Islet precursor cell (in vitro differentiated cells): Measurements from ENCODE around the gene NDFIP2.
A peak's percentile ranks its signal among the peaks of the same experiment; 100 is the strongest.
"Not testable (repeated sequence)": the region's sequence is repeated elsewhere in the genome, so short reads cannot be mapped to it uniquely, and the experiment has no call there.

Experiments used
- DNase-seq: peaks from one replicate; pipeline ENCODE4 v3.0.0-alpha.2; 2018

The NDFIP2 gene

DNA sequence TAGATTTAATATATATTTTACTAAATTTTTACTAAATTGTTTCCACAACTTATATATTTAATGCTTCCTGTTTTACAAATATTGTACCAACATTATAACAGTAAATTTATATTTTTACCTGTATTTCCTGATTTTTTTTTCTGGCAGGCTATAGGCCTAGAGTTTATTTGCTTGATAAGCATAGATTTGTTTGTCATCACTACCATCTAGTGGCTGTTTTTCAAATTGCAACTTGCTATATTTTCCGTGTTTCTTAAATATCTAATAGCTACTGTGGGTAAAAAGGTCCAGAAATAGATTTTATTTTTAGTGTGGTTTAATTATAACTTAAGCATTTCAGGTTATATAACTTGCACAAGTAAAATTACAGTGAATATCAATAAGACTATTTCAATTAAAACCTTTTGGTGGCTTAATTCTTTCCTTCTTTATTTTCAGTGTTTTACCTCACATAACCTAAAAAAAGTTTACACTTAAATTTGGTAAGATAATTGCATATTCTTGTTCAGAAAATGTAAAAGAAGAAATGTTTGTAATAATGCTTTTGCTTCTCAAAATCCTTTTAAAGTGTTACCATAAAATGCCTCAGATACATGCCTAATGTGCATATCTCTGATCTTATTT, 60.6 kb downstream of the NDFIP2 start:
- DNase-seq, result no peak

DNA sequence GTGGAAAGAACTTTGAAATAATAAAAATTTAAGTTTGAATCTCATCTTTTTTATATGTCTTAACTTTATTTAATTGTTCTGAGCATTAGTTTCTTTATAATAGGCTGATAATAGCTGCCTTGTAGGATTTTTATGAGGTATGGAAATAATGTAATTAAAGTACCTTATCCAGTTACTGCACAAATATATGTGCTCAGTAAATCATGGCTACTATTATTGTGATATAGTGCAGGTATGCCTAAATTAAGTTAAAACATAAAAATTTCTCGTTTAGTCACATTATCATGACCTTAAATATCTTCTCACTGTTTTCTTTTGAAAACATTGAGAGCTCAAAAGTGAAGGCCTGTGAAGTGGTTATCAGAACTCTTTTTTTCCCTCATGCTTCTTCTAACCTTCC, 62.9 kb downstream of the NDFIP2 start:
- DNase-seq, result no peak

DNA sequence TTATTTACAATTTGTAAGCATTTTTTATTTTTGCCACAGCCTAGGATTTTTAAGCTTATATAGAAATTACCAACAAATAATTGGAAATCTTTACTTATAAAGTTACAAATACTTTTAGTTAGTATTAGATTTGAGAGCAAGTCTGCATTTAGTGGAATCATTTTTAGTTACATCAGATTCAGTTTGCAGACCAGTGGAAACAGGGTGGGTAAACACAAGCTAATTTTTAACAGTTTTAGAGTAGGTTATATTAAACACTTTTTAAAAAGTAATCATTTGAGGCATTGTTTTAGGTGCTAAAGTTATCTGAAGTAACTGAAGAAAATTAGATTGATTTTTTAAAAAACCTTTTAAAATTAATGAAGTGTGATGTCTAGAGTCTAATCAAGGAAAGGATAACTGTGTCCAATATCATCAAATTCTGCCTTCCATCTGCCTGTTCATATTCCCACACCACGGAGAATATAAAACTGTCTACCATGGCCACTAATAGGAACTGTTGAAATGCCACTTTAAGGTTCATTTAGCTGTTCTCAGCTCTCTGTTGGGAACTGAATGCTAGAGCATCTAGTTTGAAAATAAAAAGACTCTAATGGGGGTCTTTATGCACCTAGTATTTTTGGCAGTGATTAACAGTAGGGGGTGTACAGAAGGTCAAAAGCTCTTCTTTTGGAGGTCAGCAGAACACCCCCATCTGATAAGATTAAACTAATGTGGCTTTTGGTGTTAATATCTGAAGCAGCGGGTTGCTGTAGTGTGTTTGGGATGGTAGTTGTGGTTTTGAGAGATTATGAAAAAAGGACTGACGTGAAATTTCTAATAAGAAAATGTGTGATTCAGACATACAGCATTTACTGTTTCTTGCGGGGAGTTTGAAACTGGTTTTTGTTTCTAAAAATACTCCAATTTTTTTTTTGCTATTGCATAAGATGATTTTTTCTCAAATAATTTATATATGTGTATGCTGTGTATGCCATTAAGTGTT, 66.5 kb downstream of the NDFIP2 start:
- DNase-seq, result no peak

DNA sequence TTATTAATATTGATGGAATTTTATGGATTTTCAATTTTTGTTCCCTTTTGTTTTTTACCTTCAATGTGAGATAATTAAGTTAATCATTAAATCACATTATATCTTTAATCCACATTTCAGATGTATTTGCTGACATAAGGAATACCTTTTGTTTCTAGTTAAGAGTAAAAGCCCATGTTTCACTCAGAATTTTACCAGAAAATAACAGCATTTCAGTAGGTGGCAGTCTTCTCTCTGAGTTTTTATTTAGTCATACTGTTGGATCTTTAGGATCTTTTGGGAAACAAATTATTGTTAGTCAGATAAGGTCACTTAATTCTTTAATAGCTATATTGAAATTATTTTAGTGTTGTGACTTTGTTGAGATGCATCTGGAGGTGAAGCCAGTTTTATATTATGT, 67.9 kb downstream of the NDFIP2 start:
- DNase-seq, result no peak

DNA sequence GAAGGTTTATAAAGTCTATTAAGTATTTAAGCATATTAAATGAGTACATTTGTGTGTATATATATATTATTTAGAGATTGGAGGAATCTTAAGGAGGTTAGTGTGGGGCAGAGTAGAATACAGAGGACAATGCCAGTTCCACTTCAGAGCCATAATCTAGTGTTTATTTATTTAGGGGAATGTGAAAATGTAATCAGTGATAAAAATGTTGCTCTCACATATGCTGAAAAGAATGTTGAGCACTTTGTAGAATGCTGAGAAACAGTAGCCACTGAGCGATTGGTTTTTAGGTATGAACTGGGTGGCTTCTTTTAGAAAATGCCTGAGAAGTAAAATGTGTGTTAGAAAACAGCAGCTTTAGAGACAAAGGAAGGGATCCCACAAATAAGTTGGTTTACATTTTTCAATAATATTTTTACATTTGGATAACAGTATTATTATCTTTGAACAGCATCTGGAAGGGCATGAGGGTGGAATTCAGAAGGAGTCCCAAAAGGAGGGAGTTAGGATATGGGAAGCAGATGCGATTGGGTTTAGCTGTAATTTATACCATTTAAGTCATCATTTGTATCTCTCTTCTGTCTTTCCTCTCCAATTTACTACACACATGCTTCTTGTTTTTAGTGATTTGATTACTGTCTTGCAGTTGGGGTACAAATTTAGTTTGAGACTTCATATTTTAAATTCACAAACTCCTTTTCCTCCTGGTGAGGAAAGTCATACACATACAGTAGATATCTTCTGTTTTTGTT, 68.6 kb downstream of the NDFIP2 start:
- DNase-seq, result no peak

DNA sequence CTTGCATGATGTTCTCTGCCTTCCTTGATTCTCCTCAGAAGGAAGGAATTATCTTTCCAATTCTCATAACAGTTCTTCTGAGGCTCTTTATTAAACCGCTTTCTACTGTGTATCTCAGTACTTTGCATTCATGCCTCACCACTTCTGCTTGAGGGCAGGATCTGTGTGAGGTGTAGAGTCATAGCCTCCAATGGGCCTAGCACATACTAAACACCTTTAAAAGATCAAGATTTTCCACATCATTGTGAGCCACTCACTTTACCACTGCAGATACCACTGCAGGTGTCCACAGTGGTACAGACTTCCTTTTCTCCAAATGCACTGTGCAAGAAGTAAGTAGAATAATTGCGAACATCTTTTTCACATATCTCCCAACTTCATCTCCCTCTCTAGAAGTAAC, 76.7 kb downstream of the NDFIP2 start:
- no peak for DNase-seq

DNA sequence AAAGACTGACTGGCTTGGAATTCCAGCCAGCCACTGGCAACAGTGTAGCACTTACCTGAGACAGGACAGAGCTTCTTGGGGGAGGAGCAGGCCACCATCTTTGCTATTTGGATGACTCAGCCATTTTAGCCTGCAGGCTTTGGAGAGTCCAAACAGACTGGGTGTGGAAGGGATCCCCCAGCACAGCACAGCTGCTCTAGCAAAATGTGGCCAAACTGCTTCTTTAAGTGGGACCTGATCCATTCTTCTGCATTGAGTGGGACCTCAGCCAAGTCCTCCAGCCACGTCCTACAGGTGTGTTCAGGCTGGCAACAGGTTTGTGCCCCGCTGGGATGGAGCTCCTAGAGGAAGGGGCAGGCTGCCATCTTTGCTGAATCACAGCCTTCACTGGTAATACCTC, 80.0 kb downstream of the NDFIP2 start:
- DNase-seq, result peak; percentile 65

DNA sequence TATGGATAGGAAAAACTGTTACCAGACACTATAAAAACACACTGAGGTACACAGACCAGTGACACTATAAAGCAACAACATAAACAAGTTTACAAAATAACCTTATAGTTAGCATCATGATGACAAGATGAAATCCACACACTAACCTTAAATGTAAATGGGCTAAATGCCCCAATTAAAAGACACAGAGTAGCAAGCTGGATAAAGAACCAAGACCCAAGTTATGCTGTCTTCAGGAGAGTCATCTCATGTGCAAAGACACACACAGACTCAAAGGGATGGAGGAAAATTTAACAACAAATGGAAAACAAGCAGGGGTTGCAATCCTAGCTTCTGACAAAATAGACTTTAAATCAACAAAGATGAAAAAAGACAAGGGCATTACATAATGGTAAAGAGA, 81.6 kb downstream of the NDFIP2 start:
- DNase-seq, result no peak

DNA sequence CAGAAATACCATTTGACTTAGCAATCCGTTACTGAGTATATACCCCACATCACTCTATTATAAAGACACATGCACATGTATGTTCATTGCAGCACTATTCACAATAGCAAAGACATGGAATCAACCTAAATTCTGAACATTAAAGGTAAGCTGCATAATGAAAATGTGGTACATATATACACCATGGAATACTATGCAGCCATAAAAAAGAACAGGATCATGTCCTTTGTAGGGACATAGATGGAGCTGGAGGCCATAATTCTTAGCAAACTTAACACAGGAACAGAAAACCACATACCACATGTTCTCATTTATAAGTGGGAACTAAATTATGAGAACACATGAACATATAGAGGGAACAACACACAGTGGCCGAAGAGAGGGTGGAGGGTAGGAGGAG, 85.2 kb downstream of the NDFIP2 start:
- DNase-seq, result no peak

DNA sequence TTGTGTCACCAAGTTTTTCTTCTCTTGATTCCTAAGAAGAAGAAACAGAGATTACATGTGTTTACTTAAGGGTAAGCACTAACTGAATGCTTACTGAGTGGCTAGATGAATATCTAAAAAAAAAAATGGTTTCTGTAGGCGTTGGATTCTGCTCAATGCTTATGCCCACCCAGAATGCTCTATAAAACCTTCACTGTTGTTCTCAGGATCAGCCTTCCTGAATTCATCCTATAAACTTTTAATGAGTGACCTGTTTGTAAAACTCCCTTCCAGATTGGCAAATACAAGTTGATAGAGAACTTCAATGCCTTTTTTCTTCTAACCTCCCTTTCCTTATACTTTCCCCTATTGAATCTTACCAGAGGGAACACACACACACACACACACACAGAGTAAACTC, 90.2 kb downstream of the NDFIP2 start:
- DNase-seq, result no peak

DNA sequence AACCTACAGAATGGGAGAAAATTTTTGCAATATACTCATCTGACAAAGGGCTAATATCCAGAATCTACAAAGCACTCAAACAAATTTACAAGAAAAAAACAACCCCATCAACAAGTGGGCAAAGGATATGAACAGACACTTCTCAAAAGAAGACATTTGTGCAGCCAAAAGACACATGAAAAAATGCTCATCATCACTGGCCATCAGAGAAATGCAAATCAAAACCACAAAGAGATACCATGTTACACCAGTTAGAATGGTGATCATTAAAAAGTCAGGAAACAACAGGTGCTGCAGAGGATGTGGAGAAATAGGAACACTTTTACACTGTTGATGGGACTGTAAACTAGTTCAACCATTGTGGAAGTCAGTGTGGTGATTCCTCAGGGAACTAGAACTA, 92.9 kb downstream of the NDFIP2 start:
- DNase-seq, result not testable (repeated sequence)

DNA sequence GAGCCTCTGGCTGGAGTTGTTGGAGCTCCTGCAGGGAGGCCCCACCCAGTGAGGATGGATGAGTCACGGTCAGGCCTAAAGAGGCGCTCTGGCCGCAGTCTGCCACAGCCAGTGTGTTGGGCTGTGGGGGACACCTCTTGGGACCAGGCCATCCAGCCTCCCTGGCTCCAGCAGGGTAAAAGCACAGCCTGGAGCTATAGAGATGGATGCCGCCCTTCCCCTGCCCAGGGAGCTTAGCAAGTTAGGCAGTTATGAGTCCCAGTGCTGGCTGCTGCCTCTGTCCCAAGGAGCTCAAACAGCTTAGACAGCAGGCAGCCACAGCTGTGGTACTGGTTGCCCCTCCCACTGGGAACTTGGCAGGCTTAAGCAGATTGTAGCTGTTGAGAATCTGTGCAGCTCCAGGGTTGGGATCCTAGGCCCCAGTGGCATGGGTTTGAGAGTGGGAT, 100.9 kb downstream of the NDFIP2 start:
- peak; percentile 86 for DNase-seq

DNA sequence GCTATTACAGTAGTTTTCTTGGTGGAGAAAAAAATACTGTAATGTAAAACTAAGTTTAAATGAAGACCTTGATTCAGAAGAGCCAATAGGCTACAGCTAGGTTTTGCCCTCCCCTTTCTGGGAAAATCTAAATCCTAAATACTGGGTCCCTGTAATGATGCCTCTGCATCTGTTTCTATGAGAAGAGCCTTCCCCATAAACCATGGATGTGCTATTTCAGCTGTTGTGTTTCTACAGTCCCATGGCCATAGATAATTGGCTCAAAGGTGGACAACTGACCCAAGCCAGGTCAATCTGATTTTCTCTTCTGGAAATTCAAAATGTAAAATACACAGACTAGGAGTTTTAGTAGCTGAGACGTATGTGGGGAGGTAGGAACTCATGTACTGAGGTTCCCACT, 101.9 kb downstream of the NDFIP2 start:
- no peak for DNase-seq

DNA sequence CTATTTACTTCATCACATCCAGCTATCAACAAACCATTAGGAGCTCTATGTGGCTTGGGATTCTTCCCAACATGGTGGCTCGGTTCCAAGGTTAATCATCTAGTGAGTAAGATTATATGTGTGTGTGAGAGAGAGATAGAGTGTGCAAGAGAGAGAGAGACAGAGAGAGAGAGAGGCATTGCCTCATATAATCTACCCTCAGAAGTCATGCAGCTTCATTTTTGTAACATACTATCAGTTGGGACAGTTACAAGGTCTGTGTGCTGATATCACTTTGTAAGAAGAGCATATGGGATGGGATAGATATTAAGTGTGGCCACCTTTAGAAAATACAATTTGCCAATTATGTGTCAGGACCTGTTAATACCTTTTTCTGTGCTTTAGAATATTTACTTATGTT, 104.1 kb downstream of the NDFIP2 start:
- no peak for DNase-seq

DNA sequence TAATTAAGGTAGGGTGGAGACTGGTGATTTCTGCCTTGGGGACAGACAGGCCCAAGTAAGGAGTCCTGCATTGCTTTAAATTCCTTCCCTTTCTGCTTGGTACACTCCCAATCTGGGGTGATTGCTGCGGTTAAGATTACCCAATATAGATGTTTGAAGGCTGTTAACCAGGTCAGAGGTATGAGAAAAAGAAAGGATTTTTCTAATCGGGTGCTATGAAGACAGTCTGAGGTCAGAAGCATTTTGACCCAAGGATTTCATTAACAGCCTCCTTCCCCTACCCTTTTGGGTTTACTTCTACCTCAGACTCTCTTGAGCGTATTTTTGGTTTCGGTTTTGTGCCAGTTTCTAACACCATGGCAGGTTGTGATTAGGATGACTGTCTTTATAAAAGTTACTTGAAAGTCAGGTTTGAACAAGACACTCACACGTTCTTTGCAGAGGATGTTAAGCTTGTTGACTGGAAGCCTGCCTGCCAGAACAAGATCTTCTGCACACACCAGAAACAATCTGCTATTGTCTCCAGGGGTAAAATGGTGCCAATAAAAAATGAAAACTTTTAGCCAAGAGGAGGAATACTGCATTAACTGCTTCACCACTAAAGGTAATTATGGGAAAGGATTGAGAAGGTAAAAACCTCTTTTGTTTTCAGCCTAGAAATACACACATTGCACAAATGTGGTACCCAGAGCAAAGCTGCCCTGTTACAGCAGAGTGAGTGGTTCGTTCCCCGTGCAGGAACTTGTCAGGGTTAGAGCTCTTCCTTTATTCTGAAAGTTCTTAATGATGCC, 108.8 kb downstream of the NDFIP2 start:
- DNase-seq, result no peak

DNA sequence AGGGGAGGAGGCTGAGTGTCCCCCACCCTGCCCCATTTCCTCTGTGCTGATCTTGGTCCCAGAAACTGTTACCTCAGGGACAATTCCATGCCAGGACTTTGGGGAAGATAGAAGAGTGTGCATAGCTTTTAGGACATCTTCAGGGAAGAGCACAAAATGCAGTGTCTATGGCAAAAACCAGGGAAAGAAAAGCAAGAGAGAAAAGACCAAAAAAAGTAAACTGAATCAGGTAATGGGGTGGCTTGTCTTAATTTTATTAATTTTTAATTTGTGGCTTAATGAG, 109.4 kb downstream of the NDFIP2 start:
- no peak for DNase-seq

DNA sequence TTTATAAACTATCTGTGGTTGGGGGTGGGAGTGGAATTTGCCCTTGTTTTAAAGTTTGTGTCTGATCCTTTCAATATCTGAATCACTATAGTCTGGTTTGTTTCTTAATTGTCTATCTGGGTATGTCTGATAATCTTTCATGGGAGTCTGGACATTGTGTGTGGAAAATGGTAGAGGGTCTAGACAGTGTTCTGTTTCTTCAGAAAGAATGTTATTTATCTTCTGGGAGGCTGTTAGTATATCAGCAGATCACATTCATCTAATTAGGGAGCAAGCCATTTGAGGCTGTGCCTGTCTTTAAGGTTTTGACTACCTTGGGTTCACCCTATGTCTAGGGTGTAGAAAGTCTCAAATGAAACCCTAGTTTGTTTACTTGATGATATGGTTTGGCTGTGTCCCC, 110.5 kb downstream of the NDFIP2 start:
- no peak for DNase-seq

DNA sequence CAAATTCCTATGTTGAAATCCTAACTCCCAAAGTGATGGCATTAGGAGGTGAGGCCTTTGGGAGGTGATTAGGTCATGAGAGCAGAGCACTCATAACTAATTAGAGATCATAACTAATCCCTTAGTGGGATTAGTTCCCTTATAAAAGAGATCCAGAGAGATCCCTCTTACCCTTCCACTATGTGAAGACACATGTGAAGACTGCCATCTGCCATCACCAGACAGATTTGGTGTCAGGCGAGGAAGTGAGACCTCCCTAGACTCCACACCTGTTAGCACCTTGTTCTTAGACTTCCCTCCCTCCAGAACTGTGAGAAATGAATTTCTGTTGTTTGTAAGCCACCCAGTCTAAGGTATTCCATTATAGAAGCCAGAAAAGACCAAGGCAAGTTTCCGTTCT, 112.2 kb downstream of the NDFIP2 start:
- DNase-seq, result no peak

DNA sequence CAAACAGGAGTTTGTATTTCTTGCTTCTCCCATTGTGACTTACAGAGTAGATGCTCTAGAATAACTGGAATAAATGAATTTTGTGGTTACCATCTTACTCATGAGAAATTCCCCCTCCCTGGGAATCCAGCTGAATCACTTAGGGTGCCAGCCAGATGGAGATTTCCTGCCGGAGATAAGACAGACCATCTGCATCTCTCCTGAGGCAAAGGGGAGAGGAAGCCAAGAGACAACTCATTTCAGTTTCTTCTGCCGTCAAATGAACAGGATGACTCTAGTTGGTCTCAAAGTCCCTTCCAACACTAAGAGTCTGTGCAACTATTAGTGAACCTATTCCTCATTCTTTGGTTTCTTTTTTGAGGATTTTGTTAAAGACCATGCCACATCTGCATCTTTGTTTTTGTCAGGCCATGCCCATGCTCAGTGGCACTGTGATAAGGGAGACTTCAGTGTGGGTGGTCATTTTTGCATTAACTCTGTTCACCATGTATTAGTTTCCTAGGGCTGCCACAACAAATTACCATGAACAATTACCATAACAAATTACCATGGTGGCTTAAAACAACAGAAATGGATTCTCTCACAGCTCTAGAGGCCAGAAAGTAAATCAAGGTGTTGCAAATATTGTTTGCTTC, 112.8 kb downstream of the NDFIP2 start:
- DNase-seq, result no peak

DNA sequence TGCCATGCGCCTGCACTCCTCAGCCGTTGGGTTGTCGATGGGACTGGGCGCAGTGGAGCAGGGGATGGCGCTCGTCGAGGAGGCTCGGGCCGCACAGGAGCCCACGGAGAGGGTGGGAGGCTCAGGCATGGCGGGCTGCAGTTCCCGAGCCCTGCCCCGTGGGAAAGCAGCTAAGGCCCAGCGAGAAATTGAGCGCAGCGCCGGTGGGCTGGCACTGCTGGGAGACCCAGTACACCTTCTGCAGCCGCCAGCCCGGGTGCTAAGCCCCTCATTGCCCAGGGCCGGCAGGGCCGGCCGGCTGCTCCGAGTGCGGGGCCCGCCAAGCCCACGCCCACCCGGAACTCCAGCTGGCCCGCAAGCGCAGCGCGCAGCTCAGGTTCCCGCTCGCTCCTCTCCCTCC, 119.2 kb downstream of the NDFIP2 start:
- DNase-seq, result not testable (repeated sequence)

DNA sequence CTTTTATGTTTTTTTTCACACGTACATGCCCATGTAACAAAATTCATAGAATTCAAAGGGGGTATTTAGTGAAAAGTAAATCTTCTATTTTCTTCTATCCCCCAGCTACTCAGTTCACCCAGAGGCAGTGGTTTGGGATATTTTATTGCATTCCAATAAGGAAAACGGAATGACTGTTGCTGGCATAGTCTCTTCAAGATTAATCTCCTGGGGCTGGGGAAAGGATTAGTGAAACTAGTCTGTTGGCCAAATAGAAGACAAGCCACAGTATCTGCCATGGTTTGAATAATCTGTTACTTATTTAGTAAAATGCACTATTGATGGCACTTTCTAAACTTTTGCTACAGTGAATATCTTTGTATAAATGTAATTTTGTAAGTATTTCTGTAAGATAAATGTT, 122.0 kb downstream of the NDFIP2 start:
- DNase-seq, result no peak

DNA sequence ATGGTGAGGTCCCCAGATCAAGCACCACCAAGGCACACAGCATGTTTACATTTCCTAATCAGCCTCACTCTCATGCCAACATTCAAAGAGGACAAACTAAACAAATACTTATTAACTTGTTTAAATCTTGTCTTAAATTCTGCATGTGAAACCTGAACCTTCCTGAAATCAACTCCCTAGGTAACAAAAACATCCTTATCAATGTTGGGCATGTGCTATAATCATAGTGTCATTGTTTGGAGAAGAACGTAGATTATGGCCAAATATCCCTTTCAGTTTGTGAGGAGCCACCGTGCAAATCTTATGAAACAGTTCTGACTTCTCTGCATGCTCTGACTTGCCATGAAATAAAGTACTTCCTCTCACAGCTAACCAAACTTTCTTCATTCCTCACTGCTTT, 123.8 kb downstream of the NDFIP2 start:
- no peak for DNase-seq
